ENCODE measurements around the gene GPC1.

The GPC1 gene

DNA sequence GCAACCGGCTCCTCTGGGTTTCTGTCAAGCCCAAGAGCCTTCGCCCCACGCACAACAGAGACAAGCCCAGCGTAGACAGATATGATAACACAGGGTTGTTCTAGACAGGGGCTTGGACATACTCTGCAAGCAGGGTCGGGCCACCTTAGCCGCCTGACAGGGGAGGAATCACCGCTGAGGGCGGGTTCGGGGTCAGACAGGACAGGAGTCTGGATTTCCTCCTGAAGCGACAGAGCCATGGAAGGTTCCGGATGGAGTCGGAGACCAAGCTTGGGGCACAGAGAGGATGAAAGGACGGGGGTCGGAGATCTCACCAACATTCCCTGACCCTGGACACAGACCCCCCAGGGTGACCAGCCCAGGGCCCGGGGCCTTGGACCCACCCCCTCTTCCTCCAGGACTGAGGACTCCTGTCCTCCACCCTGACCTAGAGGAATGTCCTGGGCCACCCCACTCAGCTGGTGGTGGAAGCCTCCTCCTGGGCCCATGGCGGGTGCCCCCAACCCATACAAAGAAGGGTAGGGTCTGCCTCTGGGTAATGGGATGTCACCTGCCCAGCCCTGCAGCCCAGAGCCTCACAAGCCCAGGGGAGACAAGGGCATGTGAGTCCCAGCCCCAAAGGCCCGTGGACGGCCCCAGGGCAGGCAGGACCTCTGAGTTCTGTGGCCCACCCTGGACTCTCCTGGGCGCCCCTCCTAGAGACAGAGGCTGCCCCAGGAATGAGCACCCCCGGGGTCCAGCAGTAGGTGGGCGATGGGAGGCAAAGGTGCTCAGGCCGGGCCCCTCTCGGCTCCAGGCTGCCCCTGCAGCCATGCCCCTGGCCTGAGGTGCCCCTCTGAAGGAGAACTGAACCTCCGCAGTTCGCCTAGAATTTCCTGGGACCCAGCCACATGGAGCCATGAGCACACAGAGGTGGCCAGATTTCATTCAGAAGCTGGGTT lies 44.1 kb upstream of the GPC1 start:
- Histone ChIP-seq H3K4me1 (ENCODE audit: control insufficient read depth, insufficient read depth, low read length) (no peaks in the 10 kb centered on the region), H3K9me3 (ENCODE audit: control insufficient read depth, low read length) (no peaks in the 10 kb centered on the region), H3K4me3 (ENCODE audit: insufficient read depth, low read depth, low read length) (no peak overlapping the region), H3K36me3 (ENCODE audit: control insufficient read depth, insufficient read depth, low read length) (no peaks in the 10 kb centered on the region), H3K27me3 (ENCODE audit: control insufficient read depth, insufficient read depth, low read length, poor library complexity, severe bottlenecking) (no peaks in the 10 kb centered on the region), H3K27ac (ENCODE audit: insufficient read depth, low read depth, low read length, poor library complexity, severe bottlenecking) (no peak overlapping the region)
- WGBS, 2 experiments: 92 to 93% methylated on average over 25 of the region's 25 CpGs

DNA sequence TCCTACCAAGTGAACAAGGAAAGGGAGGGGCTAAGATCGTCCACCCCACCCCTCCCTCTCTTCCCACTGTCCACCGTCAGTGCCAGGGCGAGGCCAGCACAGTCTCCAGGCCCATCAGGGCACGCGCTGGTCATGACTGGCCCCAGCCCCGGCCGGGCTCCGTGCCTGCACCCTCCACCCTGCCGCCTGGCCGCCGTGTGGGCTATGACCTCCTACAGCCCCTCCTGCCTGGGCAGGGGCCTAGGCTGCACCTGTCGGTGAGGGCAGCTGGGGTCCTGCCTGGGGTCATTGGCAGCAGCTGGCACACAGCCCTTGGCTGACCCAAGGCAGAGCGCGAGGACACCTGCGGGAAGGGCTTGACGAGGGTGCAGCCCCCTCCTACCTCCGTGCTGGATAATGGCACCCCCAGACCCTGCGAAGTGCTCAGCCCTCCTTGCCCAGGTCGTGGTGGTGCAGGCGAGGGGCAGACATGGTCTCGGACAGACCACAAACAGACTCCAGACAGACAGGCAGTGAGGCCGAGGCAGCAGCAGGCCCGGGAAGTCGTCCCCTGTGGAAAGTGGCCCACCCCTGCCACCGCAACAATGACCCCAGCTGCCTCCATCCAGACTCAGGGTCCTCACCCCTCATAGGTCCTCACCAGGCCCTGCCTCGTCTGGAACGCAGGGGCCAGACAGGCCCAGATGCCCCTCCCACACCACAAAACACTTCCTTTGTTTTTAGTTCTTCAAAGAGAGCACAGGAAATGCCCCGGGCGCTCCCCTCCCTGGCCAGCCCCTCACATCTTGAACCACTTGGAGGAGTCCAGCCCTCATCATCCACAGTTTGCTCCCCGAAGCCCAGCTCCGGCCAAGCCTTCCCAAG lies 43.1 kb upstream of the GPC1 start:
- no peaks in the 10 kb centered on the region for H3K4me1 ChIP-seq (ENCODE audit: control insufficient read depth, insufficient read depth, low read length)
- WGBS, 2 experiments: 85% methylated on average over 31 of the region's 31 CpGs
- no peak overlapping the region for H3K27ac ChIP-seq (ENCODE audit: insufficient read depth, low read depth, low read length, poor library complexity, severe bottlenecking)
- H3K36me3 ChIP-seq (ENCODE audit: control insufficient read depth, insufficient read depth, low read length): no peaks in the 10 kb centered on the region
- H3K9me3 ChIP-seq (ENCODE audit: control insufficient read depth, low read length): no peaks in the 10 kb centered on the region
- H3K27me3 ChIP-seq (ENCODE audit: control insufficient read depth, insufficient read depth, low read length, poor library complexity, severe bottlenecking): no peaks in the 10 kb centered on the region
- no peak overlapping the region for H3K4me3 ChIP-seq (ENCODE audit: insufficient read depth, low read depth, low read length)

DNA sequence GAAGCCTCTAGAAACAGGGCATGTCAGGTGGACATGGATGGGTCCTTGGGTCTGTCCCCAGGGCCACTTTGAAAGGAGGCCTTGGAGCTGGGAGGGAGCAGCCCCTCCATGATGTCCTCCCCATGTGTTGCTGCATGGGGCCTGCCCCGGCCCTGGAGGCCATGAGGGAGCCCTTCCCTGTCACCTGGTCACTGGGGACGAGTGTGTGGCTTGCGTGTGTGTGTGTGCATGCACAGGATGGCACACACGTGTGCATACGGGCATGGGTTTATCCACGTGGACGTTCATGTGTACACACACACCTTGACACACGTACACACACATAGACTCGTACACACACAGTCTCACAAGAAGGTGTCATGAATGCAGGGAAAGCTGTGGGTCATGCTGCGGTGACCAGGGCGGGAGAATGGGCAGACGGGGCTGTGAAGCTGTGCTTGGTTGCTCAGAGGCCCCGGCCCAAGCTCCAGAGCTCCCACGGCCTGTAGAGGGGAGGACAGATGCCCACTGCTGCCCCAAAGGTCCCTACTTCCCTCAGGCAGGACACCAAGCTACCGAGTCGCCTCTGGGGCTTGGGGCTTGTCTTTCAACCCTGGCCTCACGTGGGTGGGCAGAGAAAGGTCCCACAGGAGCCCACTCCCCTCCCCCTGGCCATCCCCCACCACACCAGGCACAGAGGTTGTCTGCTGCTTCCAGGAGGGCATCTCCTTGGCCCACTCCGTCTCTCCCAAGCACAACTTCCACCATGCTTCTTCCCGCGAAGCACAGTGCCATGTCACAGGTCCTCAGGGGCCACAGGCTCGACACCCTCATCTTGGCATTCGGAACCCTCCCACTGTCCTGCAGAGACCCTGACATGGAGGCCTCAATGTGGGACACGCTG lies 42.3 kb upstream of the GPC1 start:
- Histone ChIP-seq H3K36me3 (ENCODE audit: control insufficient read depth, insufficient read depth, low read length) (no peaks in the 10 kb centered on the region), H3K9me3 (ENCODE audit: control insufficient read depth, low read length) (no peaks in the 10 kb centered on the region), H3K27ac (ENCODE audit: insufficient read depth, low read depth, low read length, poor library complexity, severe bottlenecking) (no peak overlapping the region), H3K4me1 (ENCODE audit: control insufficient read depth, insufficient read depth, low read length) (no peaks in the 10 kb centered on the region), H3K27me3 (ENCODE audit: control insufficient read depth, insufficient read depth, low read length, poor library complexity, severe bottlenecking) (no peaks in the 10 kb centered on the region), H3K4me3 (ENCODE audit: insufficient read depth, low read depth, low read length) (no peak overlapping the region)
- 93% methylated on average over 23 of the region's 23 CpGs for WGBS, 2 experiments

DNA sequence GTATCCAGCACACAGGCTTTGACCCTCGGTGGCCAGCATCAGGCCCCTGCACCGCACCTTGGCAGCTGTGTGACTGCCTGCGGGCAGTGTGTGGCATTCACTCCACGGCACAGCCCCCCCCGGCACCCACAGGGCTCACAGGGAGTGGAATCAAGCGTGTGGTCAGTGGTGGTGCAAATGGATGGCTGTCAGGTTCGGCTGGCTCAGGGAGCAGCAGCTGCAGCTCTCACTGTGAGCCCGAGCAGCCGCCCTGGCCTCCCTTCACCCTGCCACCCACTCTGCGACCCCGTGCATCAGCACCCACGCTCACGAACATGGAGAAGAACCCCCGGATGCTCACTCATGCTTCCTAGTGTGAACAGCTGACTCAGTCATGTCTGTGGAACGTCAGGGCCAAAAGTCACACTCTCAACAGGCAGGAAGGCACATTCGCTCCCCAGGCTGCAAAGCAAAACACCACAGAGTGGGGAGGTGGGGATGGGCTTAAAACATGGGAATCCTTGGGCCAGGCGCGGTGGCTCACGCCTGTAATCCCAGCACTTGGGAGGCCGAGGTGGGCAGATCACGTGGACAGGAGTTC lies 41.5 kb upstream of the GPC1 start:
- 89 to 90% methylated on average over 21 of the region's 21 CpGs for WGBS, 2 experiments
- Histone ChIP-seq H3K36me3 (ENCODE audit: control insufficient read depth, insufficient read depth, low read length) (no peaks in the 10 kb centered on the region), H3K9me3 (ENCODE audit: control insufficient read depth, low read length) (no peaks in the 10 kb centered on the region), H3K4me1 (ENCODE audit: control insufficient read depth, insufficient read depth, low read length) (no peaks in the 10 kb centered on the region), H3K27me3 (ENCODE audit: control insufficient read depth, insufficient read depth, low read length, poor library complexity, severe bottlenecking) (no peaks in the 10 kb centered on the region), H3K4me3 (ENCODE audit: insufficient read depth, low read depth, low read length) (no peak overlapping the region), H3K27ac (ENCODE audit: insufficient read depth, low read depth, low read length, poor library complexity, severe bottlenecking) (no peak overlapping the region)

DNA sequence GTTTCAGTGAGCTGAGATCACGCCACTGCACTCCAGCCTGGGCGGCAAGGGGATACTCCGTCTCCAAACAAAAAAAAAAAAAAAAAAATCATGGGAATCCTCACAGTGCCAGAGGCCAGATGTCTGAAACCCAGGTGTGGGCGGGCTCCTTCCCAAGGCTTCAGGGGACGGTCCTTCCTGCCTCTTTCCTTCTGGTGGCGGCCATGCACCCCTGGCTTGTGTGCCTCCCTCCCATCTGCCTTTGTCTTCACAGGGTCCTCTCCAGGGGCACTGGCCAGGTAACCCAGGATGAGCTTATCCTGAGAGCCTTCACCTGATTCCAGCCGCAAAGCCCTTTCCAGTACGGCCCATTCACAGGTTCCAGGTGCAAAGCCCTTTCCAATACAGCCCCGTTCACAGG lies 40.9 kb upstream of the GPC1 start:
- no peak overlapping the region for H3K27ac ChIP-seq (ENCODE audit: insufficient read depth, low read depth, low read length, poor library complexity, severe bottlenecking)
- H3K36me3 ChIP-seq (ENCODE audit: control insufficient read depth, insufficient read depth, low read length): no peaks in the 10 kb centered on the region
- no peak overlapping the region for H3K4me3 ChIP-seq (ENCODE audit: insufficient read depth, low read depth, low read length)
- H3K9me3 ChIP-seq (ENCODE audit: control insufficient read depth, low read length): no peaks in the 10 kb centered on the region
- H3K27me3 ChIP-seq (ENCODE audit: control insufficient read depth, insufficient read depth, low read length, poor library complexity, severe bottlenecking): no peaks in the 10 kb centered on the region
- peaks cover 5% of the 10 kb centered on the region for H3K4me1 ChIP-seq (ENCODE audit: control insufficient read depth, insufficient read depth, low read length)
- 91 to 92% methylated on average over 9 of the region's 9 CpGs for WGBS, 2 experiments

DNA sequence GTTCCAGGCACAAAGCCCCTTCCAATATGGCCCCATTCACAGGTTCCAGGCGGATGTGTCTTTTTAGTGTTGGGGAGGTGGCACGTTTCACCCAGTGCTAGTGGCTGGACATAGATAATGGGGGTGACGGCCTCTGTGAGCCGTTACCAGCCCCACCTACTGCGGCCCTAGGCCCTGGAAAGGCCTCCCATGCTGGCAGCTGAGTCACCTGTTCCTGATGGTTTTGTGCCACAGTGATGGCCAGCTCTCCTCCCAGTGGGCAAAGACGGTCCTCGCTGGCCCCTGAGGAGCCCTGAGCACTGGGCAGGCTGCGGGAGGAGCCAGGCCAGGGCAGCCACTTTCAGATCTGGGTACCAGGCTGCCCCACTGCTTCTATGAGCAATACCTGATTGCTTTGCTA lies 40.0 kb upstream of the GPC1 start:
- Histone ChIP-seq H3K27me3 (ENCODE audit: control insufficient read depth, insufficient read depth, low read length, poor library complexity, severe bottlenecking) (no peaks in the 10 kb centered on the region), H3K36me3 (ENCODE audit: control insufficient read depth, insufficient read depth, low read length) (no peaks in the 10 kb centered on the region), H3K9me3 (ENCODE audit: control insufficient read depth, low read length) (no peaks in the 10 kb centered on the region), H3K4me3 (ENCODE audit: insufficient read depth, low read depth, low read length) (no peak overlapping the region), H3K4me1 (ENCODE audit: control insufficient read depth, insufficient read depth, low read length) (peaks cover 5% of the 10 kb centered on the region), H3K27ac (ENCODE audit: insufficient read depth, low read depth, low read length, poor library complexity, severe bottlenecking) (no peak overlapping the region)
- 88 to 89% methylated on average over 8 of the region's 8 CpGs for WGBS, 2 experiments

DNA sequence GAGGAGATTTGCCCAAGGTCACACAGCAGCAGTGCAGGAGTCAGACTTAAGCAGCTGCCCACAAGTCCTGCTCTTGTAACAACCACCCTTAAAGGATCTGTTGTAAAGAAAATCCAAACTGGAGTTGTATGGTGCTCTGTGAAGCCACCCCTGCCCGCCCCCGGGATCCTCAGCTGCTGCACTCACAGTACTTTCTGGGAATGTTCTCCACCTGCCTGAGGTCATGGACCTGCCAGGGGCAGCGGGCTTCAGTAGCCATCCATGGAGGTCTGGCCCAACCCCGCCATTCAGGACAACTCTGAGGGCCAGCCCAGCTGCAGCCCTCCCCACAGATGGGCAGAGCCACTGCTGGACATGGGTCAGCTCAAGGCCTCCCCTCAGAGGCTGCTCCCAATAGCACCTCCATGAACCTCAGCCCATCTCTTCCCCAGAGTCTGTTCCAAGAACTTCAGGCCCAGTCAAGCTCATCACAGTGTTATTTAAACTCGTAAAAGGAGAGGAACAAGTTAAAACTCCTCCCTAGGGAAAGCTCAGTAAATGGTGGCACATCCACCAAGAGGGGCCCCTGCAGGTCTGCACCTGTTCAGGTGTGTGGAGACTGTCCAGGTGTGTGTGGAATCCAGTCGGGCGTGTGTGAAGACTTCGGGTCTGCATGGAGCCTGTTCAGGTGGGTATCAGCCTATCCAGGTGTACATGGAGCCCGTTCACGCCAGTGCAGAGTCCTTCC lies 39.4 kb upstream of the GPC1 start:
- Histone ChIP-seq H3K27me3 (ENCODE audit: control insufficient read depth, insufficient read depth, low read length, poor library complexity, severe bottlenecking) (no peaks in the 10 kb centered on the region), H3K4me3 (ENCODE audit: insufficient read depth, low read depth, low read length) (no peak overlapping the region), H3K27ac (ENCODE audit: insufficient read depth, low read depth, low read length, poor library complexity, severe bottlenecking) (no peak overlapping the region), H3K4me1 (ENCODE audit: control insufficient read depth, insufficient read depth, low read length) (peaks cover 5% of the 10 kb centered on the region), H3K36me3 (ENCODE audit: control insufficient read depth, insufficient read depth, low read length) (no peaks in the 10 kb centered on the region), H3K9me3 (ENCODE audit: control insufficient read depth, low read length) (no peaks in the 10 kb centered on the region)
- 88 to 91% methylated on average over 10 of the region's 10 CpGs for WGBS, 2 experiments

DNA sequence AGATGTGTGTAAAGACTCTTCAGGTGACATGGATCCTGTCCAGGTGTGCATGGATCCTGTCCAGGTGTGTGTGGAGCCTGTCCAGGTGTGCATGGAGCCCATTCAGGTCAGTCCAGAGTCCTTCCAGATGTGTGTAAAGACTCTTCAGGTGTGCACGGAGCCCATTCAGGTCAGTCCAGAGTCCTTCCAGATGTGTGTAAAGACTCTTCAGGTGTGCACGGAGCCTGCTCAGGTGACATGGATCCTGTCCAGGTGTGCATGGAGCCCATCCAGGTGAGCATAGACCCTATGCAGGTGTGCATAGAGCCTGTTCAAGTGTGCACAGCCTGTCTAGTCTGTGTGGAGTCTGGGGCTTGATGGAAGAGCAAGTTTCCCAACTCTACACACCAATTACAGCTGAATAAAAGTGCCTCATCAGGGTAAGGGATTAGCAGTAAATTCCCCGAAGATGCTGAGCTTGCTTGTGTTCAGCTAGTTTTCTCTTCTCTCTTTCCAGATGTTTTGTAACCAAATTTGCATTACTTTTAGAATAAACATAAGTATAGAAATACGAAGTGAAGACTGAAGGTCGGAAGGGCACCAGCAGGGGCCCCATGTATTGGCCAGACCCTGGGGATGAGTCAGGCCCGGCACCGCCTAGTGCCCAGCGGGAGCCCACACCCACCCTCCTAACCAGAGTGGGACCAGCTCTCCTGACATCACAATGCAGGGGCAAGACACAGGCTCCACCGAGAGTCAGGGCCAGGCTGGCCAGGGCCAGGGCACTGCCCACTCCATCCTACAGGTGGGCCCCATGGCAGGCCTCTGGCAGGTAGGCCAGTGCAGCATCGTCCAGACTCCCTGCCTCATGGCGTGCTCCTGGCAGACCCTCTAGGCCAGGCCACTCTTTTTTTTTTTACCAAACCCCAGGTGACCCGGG lies 38.6 kb upstream of the GPC1 start:
- peaks cover 5% of the 10 kb centered on the region for H3K4me1 ChIP-seq (ENCODE audit: control insufficient read depth, insufficient read depth, low read length)
- H3K27me3 ChIP-seq (ENCODE audit: control insufficient read depth, insufficient read depth, low read length, poor library complexity, severe bottlenecking): no peaks in the 10 kb centered on the region
- H3K27ac ChIP-seq (ENCODE audit: insufficient read depth, low read depth, low read length, poor library complexity, severe bottlenecking): no peak overlapping the region
- WGBS, 2 experiments: 91 to 93% methylated on average over 12 of the region's 12 CpGs
- no peaks in the 10 kb centered on the region for H3K9me3 ChIP-seq (ENCODE audit: control insufficient read depth, low read length)
- H3K36me3 ChIP-seq (ENCODE audit: control insufficient read depth, insufficient read depth, low read length): no peaks in the 10 kb centered on the region
- no peak overlapping the region for H3K4me3 ChIP-seq (ENCODE audit: insufficient read depth, low read depth, low read length)
